T-cell (primary cell): ENCODE data around the gene USP14. TPM values are rescaled to one million over a fixed set of nuclear protein-coding genes. Genes with fewer than 3 reads are reported as not detected.
A peak's percentile ranks its signal among the peaks of the same experiment; 100 is the strongest.

Experiments used
- ATAC-seq, 4 experiments: fragments of 200-7000 bp in 3 of 4; fragments of 150-1000 bp in 1 of 4; cut with Tn5 transposase; replicated peaks in 1 of 4; 1 replicate in 3 of 4; 2 replicates in 1 of 4; pipeline ENCODE4 v1.10.0; 2021; ENCODE audit warnings: moderate library complexity in 3 of 4, mild to moderate bottlenecking in 2 of 4, moderate number of reproducible peaks in 1 of 4
- CTCF ChIA-PET, 2 donors: fragments of 300-600 bp; sonication (Branson Sonifier 250); formaldehyde crosslinking; loops; one replicate each; lab custom pipeline; 2022; ENCODE audit warnings: antibody characterized with exemption in 2 of 2; lab: Charles Lee
- POLR2A ChIA-PET, 2 donors: fragments of 300-600 bp; sonication (Branson Sonifier 250); formaldehyde crosslinking; loops; one replicate each; lab custom pipeline; 2022; ENCODE audit warnings: antibody characterized with exemption in 2 of 2; lab: Charles Lee
- DNase-seq, 35 experiments: peaks; one replicate each; pipeline versions ENCODE4 v3.0.0 to v3.0.0-alpha.2; 2013 to 2023
- H3K27ac ChIP-seq: one replicate; pipeline ENCODE4 v1.5.1; 2013; ENCODE audit warnings: low read length
- H3K27me3 ChIP-seq, 2 experiments: replicated peaks in 1 of 2; 1 replicate in 1 of 2; 2 replicates in 1 of 2; pipeline versions ENCODE4 v1.6.1 to v1.7.0; 2013; ENCODE audit warnings: low read length in 1 of 2, mixed read lengths in 1 of 2; ENCODE audit not compliant: control insufficient read depth in 2 of 2, insufficient read depth in 2 of 2; ENCODE audit errors: extremely low read depth in 1 of 2
- H3K36me3 ChIP-seq, 2 donors: 1 replicate in 1 of 2; 2 replicates in 1 of 2; pipeline versions ENCODE4 v1.6.1 to v1.7.0; 2013; ENCODE audit warnings: low read length in 1 of 2; ENCODE audit not compliant: control insufficient read depth in 2 of 2, insufficient read depth in 1 of 2; ENCODE audit errors: extremely low read depth in 1 of 2
- H3K4me1 ChIP-seq, 2 experiments: 1 replicate in 1 of 2; 2 replicates in 1 of 2; pipeline versions ENCODE4 v1.6.1 to v1.7.0; 2013; ENCODE audit warnings: low read length in 2 of 2, mixed read lengths in 1 of 2; ENCODE audit not compliant: insufficient read depth in 2 of 2, control insufficient read depth in 1 of 2; ENCODE audit errors: extremely low read depth in 1 of 2
- H3K4me3 ChIP-seq, 2 donors: 1 replicate in 1 of 2; 2 replicates in 1 of 2; pipeline versions ENCODE4 v1.5.1 to v1.7.0; 2013; ENCODE audit warnings: mild to moderate bottlenecking in 2 of 2, low read length in 1 of 2, moderate library complexity in 1 of 2; ENCODE audit not compliant: control insufficient read depth in 1 of 2; ENCODE audit errors: extremely low read depth in 1 of 2
- H3K9me3 ChIP-seq: 2 replicates; pipeline ENCODE4 v1.7.0; 2013
- H3K27ac Mint-ChIP-seq, 2 donors: one replicate each; pipeline ENCODE4 v1.8.0; 2020 to 2021; ENCODE audit warnings: mild to moderate bottlenecking in 2 of 2, mixed read lengths in 2 of 2
- H3K27me3 Mint-ChIP-seq, 2 donors: one replicate each; pipeline ENCODE4 v1.8.0; 2021 to 2022; ENCODE audit warnings: mixed read lengths in 2 of 2
- H3K36me3 Mint-ChIP-seq: one replicate; pipeline ENCODE4 v1.8.0; 2021; ENCODE audit warnings: mixed read lengths
- H3K4me1 Mint-ChIP-seq, 3 donors: one replicate each; pipeline ENCODE4 v1.8.0; 2020 to 2022; ENCODE audit warnings: mixed read lengths in 3 of 3, mild to moderate bottlenecking in 1 of 3
- H3K4me3 Mint-ChIP-seq, 3 donors: one replicate each; pipeline ENCODE4 v1.8.0; 2020 to 2022; ENCODE audit warnings: mild to moderate bottlenecking in 3 of 3, mixed read lengths in 3 of 3, moderate library complexity in 3 of 3
- H3K9me3 Mint-ChIP-seq, 3 donors: one replicate each; pipeline ENCODE4 v1.8.0; 2020 to 2022; ENCODE audit warnings: mixed read lengths in 3 of 3
- WGBS: methylation state at CpG from one replicate; pipeline ENCODE4 v1.1.5; 2013; ENCODE audit warnings: missing lambda C conversion rate; ENCODE audit not compliant: insufficient coverage; 5-methylcytosine and 5-hydroxymethylcytosine counted together
- total RNA-seq, 35 experiments: library from RNA in 6 of 35; stranded (reverse) in 6 of 35; fragments of 120-200 nt in 1 of 35; gene quantifications; one replicate each; pipeline versions ENCODE4 v1.2.1 to v1.2.4 and lab custom pipeline; 2013 to 2026

The USP14 gene
- total RNA-seq, 5 donors from 2014 or later (not counting 1 experiment from before 2014, with no cell fraction given) = 36.8 to 48.0 (median 38.0) TPM

DNA sequence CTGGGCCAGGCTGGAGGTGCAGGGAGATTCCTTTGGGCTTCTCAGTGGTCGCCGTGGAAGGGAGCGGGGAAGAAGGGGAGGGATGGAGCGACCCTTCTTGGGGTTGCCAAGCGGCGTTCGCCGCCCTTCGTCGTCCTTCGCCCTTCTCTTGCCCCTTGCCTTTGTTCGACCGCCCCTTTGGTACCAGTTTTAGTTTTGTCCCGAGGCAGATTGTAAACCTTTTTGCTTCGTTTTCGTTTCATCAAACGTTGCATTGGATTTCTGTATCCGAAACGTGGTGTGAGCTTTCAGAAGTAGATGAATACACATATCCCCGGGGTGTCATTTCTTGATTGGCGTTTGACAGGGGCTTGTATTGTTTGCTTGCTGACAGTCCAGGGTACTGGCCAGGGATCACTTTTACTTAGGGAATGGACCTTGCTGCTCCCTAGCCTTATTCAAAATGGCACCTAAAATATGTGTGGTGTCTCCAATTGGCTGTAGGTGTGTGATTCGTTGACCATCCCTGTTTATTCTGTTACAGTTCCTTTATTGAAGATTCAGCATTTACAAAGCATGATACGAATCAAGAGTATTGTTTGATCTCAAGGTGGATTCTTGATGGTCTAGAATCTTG is 788 bp downstream of the USP14 start:
- Mint-ChIP-seq H3K27ac (peak overlapping the region; percentile 90 to 92), H3K4me3 (peak overlapping the region; percentile 89 to 96 (median 91)), H3K27me3 (no peaks in the 10 kb centered on the region), H3K36me3 (peaks cover 9% of the 10 kb centered on the region), H3K9me3 (no peaks in the 10 kb centered on the region), H3K4me1 (peaks cover 37 to 44% (median 37%) of the 10 kb centered on the region in 3 donors)
- 4% methylated on average over 18 of the region's 23 CpGs for WGBS
- ChIA-PET POLR2A (no interaction called here), CTCF (no interaction called here)
- Histone ChIP-seq H3K4me3 (peak overlapping the region; percentile 66 to 84), H3K9me3 (no peaks in the 10 kb centered on the region), H3K4me1 (peaks cover 8 to 14% of the 10 kb centered on the region in 2 experiments), H3K27ac (peak overlapping the region; percentile 58), H3K27me3 (no peaks in the 10 kb centered on the region), H3K36me3 (peaks cover 0 to 2% of the 10 kb centered on the region in 2 donors)
- peak in 1 of 35 experiments; percentile 0 for DNase-seq
- ATAC-seq = no peak

- Mint-ChIP-seq H3K4me3 (peak overlapping the region; percentile 89 to 96 (median 91)), H3K36me3 (peaks cover 12% of the 10 kb centered on the region), H3K9me3 (no peaks in the 10 kb centered on the region), H3K4me1 (peaks cover 37 to 45% (median 37%) of the 10 kb centered on the region in 3 donors), H3K27ac (peak overlapping the region in 1 of 2 donors; percentile 92), H3K27me3 (no peaks in the 10 kb centered on the region)
- POLR2A ChIA-PET = interaction anchor here in 1 of 2 donors (0.6 kb wide), 1 partner anchor 465 kb away, joined by 4 read pairs; no protein-coding TSS in a partner anchor
- CTCF ChIA-PET = no interaction called here
- no peaks in the 10 kb centered on the region for H3K9me3 ChIP-seq
- peaks cover 8 to 14% of the 10 kb centered on the region in 2 experiments for H3K4me1 ChIP-seq
- ATAC-seq = no peak
- DNase-seq = no peak
- H3K27me3 ChIP-seq = no peaks in the 10 kb centered on the region
- H3K36me3 ChIP-seq = peaks cover 0 to 7% of the 10 kb centered on the region in 2 donors
- no peak overlapping the region for H3K27ac ChIP-seq
- no peak overlapping the region for H3K4me3 ChIP-seq
- WGBS = no CpG with 5 or more reads among the region's 15 CpGs
Observed at GRCh38 chr18:159933-160332, 1.6 kb downstream of the USP14 start.

- Mint-ChIP-seq H3K4me3 (peak overlapping the region; percentile 59 to 91 (median 89)), H3K36me3 (peaks cover 16% of the 10 kb centered on the region), H3K9me3 (no peaks in the 10 kb centered on the region), H3K27me3 (no peaks in the 10 kb centered on the region), H3K27ac (no peak overlapping the region), H3K4me1 (peaks cover 37 to 45% (median 39%) of the 10 kb centered on the region in 3 donors)
- DNase-seq = no peak
- Histone ChIP-seq H3K9me3 (no peaks in the 10 kb centered on the region), H3K4me3 (no peak overlapping the region), H3K27me3 (no peaks in the 10 kb centered on the region), H3K4me1 (peaks cover 8 to 14% of the 10 kb centered on the region in 2 experiments), H3K27ac (no peak overlapping the region), H3K36me3 (peaks cover 0 to 14% of the 10 kb centered on the region in 2 donors)
- ChIA-PET POLR2A (no interaction called here), CTCF (interaction anchor here in 1 of 2 donors (0.5 kb wide), 1 partner anchor 19 kb away, joined by 7 read pairs; no protein-coding TSS in a partner anchor)
- WGBS = 94% methylated on average over 8 of the region's 11 CpGs
- ATAC-seq = no peak
Observed at GRCh38 chr18:160831-161570, 2.6 kb downstream of the USP14 start.

DNA sequence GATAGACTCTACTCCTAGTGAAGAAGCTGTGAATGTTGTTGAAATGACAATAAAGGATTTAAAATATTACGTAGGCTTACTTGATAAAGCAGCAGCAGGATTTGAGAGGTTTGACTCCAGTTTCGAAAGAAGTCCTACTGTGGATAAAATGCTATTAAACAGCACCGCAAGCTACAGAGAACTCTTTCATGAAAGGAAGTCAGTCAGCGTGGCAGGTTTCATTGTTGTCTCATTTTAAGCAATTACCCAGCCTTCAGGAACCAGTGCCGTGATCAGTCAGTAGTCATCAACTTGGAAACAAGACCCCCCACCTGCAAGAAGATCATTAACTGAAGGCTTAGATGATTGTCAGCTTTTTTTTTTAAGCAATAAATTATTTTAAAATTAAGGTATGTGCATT is 14.0 kb downstream of the USP14 start:
- Mint-ChIP-seq H3K36me3 (peaks cover 32% of the 10 kb centered on the region), H3K27ac (no peak overlapping the region), H3K4me1 (peaks cover 18 to 32% (median 31%) of the 10 kb centered on the region in 3 donors), H3K4me3 (no peak overlapping the region), H3K27me3 (no peaks in the 10 kb centered on the region), H3K9me3 (no peaks in the 10 kb centered on the region)
- ATAC-seq (no peak), DNase-seq (no peak)
- H3K36me3 ChIP-seq = peaks cover 0 to 34% of the 10 kb centered on the region in 2 donors
- H3K27ac ChIP-seq = no peak overlapping the region
- H3K4me1 ChIP-seq = no peaks in the 10 kb centered on the region
- WGBS = 100% methylated on average over 2 of the region's 5 CpGs
- ChIA-PET CTCF (interaction anchor here in 1 of 2 donors (1.3 kb wide), 1 partner anchor 20 kb away, joined by 3 read pairs; no protein-coding TSS in a partner anchor), POLR2A (interaction anchor here in 1 of 2 donors (0.7 kb wide), 1 partner anchor 20 kb away, joined by 4 read pairs; no protein-coding TSS in a partner anchor)
- H3K9me3 ChIP-seq = no peaks in the 10 kb centered on the region
- no peaks in the 10 kb centered on the region for H3K27me3 ChIP-seq
- no peak overlapping the region for H3K4me3 ChIP-seq

- 20% methylated on average over 1 of the region's 5 CpGs for WGBS
- no peak overlapping the region for H3K4me3 Mint-ChIP-seq
- H3K36me3 Mint-ChIP-seq = peaks cover 31% of the 10 kb centered on the region
- Histone ChIP-seq H3K36me3 (peaks cover 0 to 26% of the 10 kb centered on the region in 2 donors), H3K27me3 (no peaks in the 10 kb centered on the region), H3K4me3 (no peak overlapping the region), H3K9me3 (no peaks in the 10 kb centered on the region), H3K4me1 (peaks cover 0 to 4% of the 10 kb centered on the region in 2 experiments), H3K27ac (no peak overlapping the region)
- DNase-seq = no peak
- H3K27ac Mint-ChIP-seq = no peak overlapping the region
- no peaks in the 10 kb centered on the region for H3K9me3 Mint-ChIP-seq
- CTCF ChIA-PET = interaction anchor here in 1 of 2 donors (0.7 kb wide), 1 partner anchor 19 kb away, joined by 7 read pairs; no protein-coding TSS in a partner anchor
- POLR2A ChIA-PET = interaction anchor here in 1 of 2 donors (0.6 kb wide), 1 partner anchor 119 kb away, joined by 4 read pairs; no protein-coding TSS in a partner anchor
- no peaks in the 10 kb centered on the region for H3K27me3 Mint-ChIP-seq
- no peak for ATAC-seq
- H3K4me1 Mint-ChIP-seq = peaks cover 38 to 44% (median 40%) of the 10 kb centered on the region in 3 donors
Observed at GRCh38 chr18:179499-179898, 21.1 kb downstream of the USP14 start.

GRCh38 chr18:181711-182110 is 23.4 kb downstream of the USP14 start:
- H3K27ac Mint-ChIP-seq = no peak overlapping the region
- ATAC-seq (no peak), DNase-seq (no peak)
- Histone ChIP-seq H3K4me1 (peaks cover 0 to 4% of the 10 kb centered on the region in 2 experiments), H3K9me3 (no peaks in the 10 kb centered on the region), H3K27me3 (no peaks in the 10 kb centered on the region), H3K36me3 (peaks cover 0 to 30% of the 10 kb centered on the region in 2 donors), H3K27ac (no peak overlapping the region), H3K4me3 (no peak overlapping the region)
- peaks cover 26 to 33% (median 28%) of the 10 kb centered on the region in 3 donors for H3K4me1 Mint-ChIP-seq
- H3K27me3 Mint-ChIP-seq = no peaks in the 10 kb centered on the region
- peaks cover 32% of the 10 kb centered on the region for H3K36me3 Mint-ChIP-seq
- ChIA-PET CTCF (no interaction called here), POLR2A (interaction anchor here in 1 of 2 donors (0.7 kb wide), 1 partner anchor 30 kb away, joined by 3 read pairs; no protein-coding TSS in a partner anchor)
- no peaks in the 10 kb centered on the region for H3K9me3 Mint-ChIP-seq
- no peak overlapping the region for H3K4me3 Mint-ChIP-seq
